Measurements from ENCODE around the gene TRMT61A.
A peak's percentile ranks its signal among the peaks of the same experiment; 100 is the strongest.

TRMT61A gene

DNA sequence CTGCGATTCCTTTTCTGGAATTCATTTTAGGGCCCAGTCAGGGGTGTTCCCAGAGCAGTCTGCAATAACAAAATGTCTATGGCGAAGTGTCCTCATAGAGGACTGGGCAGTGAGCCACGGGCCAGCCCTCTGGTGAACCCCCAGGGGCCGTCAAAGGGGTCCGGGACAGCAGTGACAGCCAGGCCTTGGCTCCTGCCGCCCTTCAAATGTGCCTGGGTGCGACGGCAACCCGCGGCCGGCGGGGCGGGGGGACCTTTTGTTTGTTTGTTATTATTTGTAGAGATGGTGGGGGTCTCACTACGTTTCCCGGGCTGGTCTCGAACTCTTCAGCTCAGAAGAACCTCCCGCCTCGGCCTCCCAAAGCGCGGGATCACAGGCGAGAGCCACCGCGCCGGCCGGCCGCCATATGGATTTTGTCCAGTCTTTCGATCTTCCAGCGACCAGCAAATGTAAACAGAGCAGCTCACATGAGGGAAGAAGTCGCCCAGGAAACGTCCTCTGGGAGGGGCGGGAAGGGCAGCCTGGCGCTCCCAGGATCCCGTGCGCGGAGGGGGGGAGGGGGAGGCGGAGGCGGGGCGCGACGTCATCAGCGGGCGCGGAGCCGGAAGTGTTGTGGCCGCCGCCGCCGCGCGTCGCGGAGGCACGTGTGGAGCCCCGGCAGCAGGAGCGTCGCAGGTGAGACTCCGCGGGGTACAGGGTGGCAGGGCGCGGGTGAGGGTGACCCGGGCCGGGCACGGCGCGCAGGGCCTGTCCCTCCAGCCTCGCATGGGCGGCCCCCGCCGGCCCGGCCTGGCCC lies at the start of gene TRMT61A:
TRMT61A (plus strand) TSS at position 610 of the 796 bp plus-strand sequence. CDS start 783 bp downstream, outside the sequence.
- DNase-seq (ENCODE audit: low spot score), result peak; percentile 91

DNA sequence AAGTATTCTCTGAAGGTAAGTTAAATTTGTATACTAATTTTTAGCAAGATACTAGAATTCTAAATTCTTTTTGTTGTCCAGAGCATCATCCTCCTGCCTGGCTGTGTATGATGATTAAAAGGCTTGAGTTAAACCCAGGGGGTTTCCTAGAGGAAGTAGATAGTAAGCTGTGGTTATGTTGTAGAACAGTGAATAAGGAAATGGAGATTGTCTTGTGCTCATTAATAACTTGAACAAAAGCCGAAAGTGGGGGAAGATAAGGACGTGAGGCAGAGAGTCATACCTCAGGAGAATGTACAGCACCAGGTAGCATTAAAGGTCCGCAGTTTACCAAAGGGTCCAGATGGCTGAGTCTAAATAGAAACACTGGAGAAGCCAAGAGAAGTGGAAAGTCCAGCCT lies 48.4 kb upstream of the TRMT61A start:
- peak; percentile 11 for DNase-seq (ENCODE audit: low spot score)

- no peak for DNase-seq (ENCODE audit: low spot score)
These were observed 45.4 kb upstream of the TRMT61A start for GRCh38 chr14:103483600-103483999.

DNA sequence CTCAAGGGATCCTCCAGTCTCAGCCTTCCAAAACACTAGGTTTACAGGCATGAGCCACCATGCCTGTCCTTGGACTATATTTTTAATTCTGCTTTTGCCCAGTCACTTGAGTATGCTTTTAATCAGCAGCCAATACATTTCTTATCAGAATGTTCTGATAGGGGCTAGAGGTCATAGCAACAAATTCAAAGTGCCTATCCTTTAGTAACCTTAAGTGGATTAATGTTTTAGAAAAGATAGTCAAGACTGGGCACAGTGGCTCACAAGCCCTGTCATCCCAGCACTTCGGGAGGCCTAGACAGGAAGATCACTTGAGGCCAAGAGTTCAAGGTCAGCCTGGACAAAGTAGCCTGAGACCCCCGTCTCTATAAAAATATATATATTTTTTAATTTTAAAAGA lies 43.5 kb upstream of the TRMT61A start:
- no peak for DNase-seq (ENCODE audit: low spot score)

DNA sequence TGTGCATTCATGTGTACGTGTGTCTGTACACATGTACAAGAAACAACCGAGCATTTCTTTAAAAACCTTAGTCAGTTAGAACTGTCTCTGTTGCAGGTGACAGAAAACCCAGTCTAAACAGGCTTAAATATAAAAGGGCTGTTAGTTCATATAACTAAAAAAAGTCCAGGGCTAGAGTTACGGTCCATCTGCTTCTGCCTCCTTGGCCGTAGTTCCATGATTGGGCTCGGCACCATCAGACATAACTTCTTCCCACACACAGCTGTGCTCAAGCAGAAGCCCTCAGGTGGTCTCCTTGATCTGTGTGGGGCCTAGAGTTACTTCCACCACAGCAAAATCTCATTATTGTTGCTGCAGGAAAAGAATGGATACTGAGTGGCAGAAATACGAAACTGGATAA lies 40.9 kb upstream of the TRMT61A start:
- no peak for DNase-seq (ENCODE audit: low spot score)

- DNase-seq (ENCODE audit: low spot score), result no peak
These were observed 40.0 kb upstream of the TRMT61A start for GRCh38 chr14:103488960-103489359.

GRCh38 chr14:103489621-103490020 lies 39.4 kb upstream of the TRMT61A start:
- DNase-seq (ENCODE audit: low spot score), result no peak

DNA sequence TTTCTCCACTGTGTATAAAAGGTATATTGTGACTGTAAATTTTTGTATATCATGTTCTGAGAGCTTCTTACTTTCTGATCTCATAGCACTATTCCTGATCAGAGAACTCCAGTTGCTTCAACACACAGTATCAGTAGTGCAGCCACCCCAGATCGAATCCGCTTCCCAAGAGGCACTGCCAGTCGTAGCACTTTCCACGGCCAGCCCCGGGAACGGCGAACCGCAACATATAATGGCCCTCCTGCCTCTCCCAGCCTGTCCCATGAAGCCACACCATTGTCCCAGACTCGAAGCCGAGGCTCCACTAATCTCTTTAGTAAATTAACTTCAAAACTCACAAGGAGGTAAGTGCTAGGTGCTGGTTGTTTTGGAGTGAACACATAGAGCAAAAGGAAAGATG lies 37.3 kb upstream of the TRMT61A start:
- no peak for DNase-seq (ENCODE audit: low spot score)

GRCh38 chr14:103492156-103492925 lies 36.7 kb upstream of the TRMT61A start:
- no peak for DNase-seq (ENCODE audit: low spot score)

- no peak for DNase-seq (ENCODE audit: low spot score)
These were observed 33.1 kb upstream of the TRMT61A start for GRCh38 chr14:103495854-103496253.

DNA sequence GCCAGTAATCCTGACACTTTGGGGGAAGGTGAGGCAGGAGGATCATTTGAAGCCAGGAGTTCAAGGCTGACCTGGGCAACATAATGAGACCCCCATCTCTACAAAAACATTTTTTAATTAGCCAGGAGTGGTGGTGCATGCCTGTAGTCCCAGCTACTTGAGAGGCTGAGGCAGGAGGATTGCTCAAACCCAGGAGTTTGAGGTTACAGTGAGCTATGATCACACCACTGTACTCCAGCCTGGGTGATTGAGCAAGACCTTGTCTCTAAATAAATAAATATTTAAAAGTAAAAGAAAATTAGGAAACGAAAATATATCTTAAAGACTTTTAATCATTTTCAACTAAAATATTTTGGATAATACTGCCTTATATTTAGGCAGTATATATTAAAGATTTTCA lies 32.2 kb upstream of the TRMT61A start:
- DNase-seq (ENCODE audit: low spot score), result no peak

DNA sequence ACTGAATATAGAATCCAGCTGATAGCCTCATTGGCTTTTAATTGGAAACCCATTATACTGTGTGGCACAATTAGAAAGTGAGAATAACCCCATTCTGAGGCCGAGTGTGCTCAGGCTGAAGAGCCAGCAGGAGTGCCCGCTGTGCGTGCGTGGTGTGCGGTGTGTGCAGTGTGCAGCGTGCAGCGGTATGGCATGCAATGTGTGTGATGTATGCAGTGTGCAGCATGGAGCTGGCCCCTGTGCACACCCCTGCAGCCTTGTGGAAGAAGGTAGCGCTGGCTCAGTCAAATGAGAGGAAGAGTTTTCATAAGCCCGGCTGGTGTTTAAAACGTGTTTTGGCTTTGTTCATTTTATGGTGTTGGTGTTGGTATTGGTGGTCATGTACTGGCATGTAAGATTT lies 29.3 kb upstream of the TRMT61A start:
- no peak for DNase-seq (ENCODE audit: low spot score)

GRCh38 chr14:103500148-103500990 lies 28.6 kb upstream of the TRMT61A start:
- DNase-seq (ENCODE audit: low spot score), result peak; percentile 62

- no peak for DNase-seq (ENCODE audit: low spot score)
These were observed 27.7 kb upstream of the TRMT61A start for GRCh38 chr14:103501041-103501870.

- DNase-seq (ENCODE audit: low spot score), result no peak
These were observed 26.9 kb upstream of the TRMT61A start for GRCh38 chr14:103501921-103502669.

DNA sequence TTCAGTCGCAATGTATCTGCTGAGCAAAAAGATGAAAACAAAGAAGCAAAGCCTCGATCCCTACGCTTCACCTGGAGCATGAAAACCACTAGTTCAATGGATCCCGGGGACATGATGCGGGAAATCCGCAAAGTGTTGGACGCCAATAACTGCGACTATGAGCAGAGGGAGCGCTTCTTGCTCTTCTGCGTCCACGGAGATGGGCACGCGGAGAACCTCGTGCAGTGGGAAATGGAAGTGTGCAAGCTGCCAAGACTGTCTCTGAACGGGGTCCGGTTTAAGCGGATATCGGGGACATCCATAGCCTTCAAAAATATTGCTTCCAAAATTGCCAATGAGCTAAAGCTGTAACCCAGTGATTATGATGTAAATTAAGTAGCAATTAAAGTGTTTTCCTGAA lies 26.1 kb upstream of the TRMT61A start:
- DNase-seq (ENCODE audit: low spot score), result no peak

GRCh38 chr14:103503296-103503695 lies 25.7 kb upstream of the TRMT61A start:
- no peak for DNase-seq (ENCODE audit: low spot score)

- DNase-seq (ENCODE audit: low spot score), result no peak
These were observed 23.9 kb upstream of the TRMT61A start for GRCh38 chr14:103504991-103505565.

DNA sequence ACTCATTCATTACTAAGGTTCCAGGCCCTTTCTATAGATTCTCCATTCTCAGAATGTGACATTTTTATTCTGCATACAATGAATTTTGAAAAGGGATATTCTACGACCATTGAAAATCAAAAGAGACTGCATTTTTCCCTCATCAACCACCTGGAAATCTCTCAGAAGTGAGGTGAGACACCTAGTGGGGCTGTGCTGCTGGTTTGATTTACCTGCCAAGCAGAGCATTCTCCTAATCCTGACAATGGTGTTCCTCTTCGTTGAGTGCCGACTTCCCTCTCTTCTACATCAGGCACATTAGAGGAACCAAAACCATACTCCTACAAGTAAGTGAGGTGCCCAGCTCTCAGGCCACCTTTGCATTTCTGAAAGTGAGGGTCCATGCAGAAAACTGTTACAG lies 21.2 kb upstream of the TRMT61A start:
- DNase-seq (ENCODE audit: low spot score), result no peak
